Measurements from ENCODE around the gene SENP3. TPM values are rescaled to one million over a fixed set of nuclear protein-coding genes. Genes with fewer than 3 reads are reported as not detected.
A peak's percentile ranks its signal among the peaks of the same experiment; 100 is the strongest.

Gene SENP3
- total and polyA plus RNA-seq, 2 of the 13 experiments (the other 11 are each of a cell fraction or from before 2014, with no cell fraction given): 55.8 to 75.4 TPM

DNA sequence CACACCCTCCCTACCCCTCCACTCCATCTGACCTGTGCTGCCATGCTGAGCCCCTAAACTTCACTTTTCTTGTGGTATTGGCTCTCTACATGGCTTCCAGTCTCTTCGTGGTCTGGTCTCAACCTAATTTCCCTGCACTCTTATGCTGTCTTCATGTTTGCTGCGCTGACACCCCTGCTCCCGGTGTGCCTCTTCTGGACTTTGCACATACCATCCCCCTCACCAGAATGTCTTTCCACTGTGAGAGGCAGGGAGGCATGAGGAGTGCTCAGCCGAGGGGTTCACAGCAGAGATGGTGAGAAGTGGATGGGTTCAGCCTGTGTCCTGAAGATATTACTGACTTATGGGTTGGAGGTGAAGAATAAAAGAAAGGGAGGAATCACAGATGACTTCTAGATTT is 10.3 kb upstream of the SENP3 start (continued):
- TF ChIP-seq, protein P1, sequence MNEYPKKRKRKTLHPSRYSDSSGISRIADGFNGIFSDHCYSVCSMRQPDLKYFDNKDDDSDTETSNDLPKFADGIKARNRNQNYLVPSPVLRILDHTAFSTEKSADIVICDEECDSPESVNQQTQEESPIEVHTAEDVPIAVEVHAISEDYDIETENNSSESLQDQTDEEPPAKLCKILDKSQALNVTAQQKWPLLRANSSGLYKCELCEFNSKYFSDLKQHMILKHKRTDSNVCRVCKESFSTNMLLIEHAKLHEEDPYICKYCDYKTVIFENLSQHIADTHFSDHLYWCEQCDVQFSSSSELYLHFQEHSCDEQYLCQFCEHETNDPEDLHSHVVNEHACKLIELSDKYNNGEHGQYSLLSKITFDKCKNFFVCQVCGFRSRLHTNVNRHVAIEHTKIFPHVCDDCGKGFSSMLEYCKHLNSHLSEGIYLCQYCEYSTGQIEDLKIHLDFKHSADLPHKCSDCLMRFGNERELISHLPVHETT (CRISPR knock-in tag; conservative IDR thresholded peaks at IDR 0.05): no peak
- TF ChIP-seq HNF4G (IDR thresholded peaks at IDR 0.05; ENCODE audit: borderline replicate concordance, low read depth, low read length) (peak; percentile 85), HNF4G (CRISPR knock-in tag; IDR thresholded peaks at IDR 0.05; ENCODE audit: borderline replicate concordance, low read depth) (peak; percentile 38; the same call in 1 of the 2 replicates), ZFX (CRISPR knock-in tag; IDR thresholded peaks at IDR 0.05; ENCODE audit: low read depth) (peak; percentile 48; the same call in 1 of the 2 replicates), SOX6 (IDR thresholded peaks at IDR 0.05) (no peak), SOX6 (CRISPR knock-in tag; IDR thresholded peaks at IDR 0.05) (no peak), SALL1 (CRISPR knock-in tag; IDR thresholded peaks at IDR 0.05) (peak; percentile 63; the same call in 1 of the 2 replicates), GPN1 (CRISPR knock-in tag; IDR thresholded peaks at IDR 0.05; ENCODE audit: borderline replicate concordance) (no peak), ZNF644 (CRISPR knock-in tag; IDR thresholded peaks at IDR 0.05; ENCODE audit: low read depth) (peak; percentile 20; the same call in 1 of the 2 replicates), THYN1 (CRISPR knock-in tag; IDR thresholded peaks at IDR 0.05; ENCODE audit: borderline replicate concordance, low read depth) (no peak), GATAD2A (CRISPR knock-in tag; IDR thresholded peaks at IDR 0.05) (peak; percentile 80), NRL (CRISPR knock-in tag; IDR thresholded peaks at IDR 0.05; ENCODE audit: borderline replicate concordance) (0 out of 2 replicates have a peak, but pooled peaks have one; percentile 42), ZBTB8A (CRISPR knock-in tag; IDR thresholded peaks at IDR 0.05; ENCODE audit: borderline replicate concordance, low read depth) (no peak), ZNF510 (CRISPR knock-in tag; IDR thresholded peaks at IDR 0.05; ENCODE audit: low read depth) (no peak), RXRB (CRISPR knock-in tag; IDR thresholded peaks at IDR 0.05; ENCODE audit: borderline replicate concordance) (0 out of 2 replicates have a peak, but pooled peaks have one; percentile 23), KAT8 (CRISPR knock-in tag; IDR thresholded peaks at IDR 0.05) (peak; percentile 44; the same call in 1 of the 2 replicates), KLF16 (CRISPR knock-in tag; IDR thresholded peaks at IDR 0.05) (peak in 1 of 2 experiments; percentile 48; a peak in 1 of 4 replicates)
- TF ChIP-seq, protein P2, sequence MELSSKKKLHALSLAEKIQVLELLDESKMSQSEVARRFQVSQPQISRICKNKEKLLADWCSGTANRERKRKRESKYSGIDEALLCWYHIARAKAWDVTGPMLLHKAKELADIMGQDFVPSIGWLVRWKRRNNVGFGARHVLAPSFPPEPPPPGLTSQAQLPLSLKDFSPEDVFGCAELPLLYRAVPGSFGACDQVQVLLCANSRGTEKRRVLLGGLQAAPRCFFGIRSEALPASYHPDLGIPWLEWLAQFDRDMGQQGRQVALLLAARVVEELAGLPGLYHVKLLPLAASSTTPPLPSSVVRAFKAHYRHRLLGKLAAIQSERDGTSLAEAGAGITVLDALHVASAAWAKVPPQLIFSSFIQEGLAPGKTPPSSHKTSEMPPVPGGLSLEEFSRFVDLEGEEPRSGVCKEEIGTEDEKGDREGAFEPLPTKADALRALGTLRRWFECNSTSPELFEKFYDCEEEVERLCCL (CRISPR knock-in tag; IDR thresholded peaks at IDR 0.05; ENCODE audit: borderline replicate concordance): no peak
- TF ChIP-seq, protein P3, sequence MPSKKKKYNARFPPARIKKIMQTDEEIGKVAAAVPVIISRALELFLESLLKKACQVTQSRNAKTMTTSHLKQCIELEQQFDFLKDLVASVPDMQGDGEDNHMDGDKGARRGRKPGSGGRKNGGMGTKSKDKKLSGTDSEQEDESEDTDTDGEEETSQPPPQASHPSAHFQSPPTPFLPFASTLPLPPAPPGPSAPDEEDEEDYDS (CRISPR knock-in tag; IDR thresholded peaks at IDR 0.05): peak; percentile 56; the same call in 1 of the 2 replicates
- TF ChIP-seq, protein P4, sequence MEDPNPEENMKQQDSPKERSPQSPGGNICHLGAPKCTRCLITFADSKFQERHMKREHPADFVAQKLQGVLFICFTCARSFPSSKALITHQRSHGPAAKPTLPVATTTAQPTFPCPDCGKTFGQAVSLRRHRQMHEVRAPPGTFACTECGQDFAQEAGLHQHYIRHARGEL (CRISPR knock-in tag; IDR thresholded peaks at IDR 0.05): no peak
- TF ChIP-seq, protein P5, sequence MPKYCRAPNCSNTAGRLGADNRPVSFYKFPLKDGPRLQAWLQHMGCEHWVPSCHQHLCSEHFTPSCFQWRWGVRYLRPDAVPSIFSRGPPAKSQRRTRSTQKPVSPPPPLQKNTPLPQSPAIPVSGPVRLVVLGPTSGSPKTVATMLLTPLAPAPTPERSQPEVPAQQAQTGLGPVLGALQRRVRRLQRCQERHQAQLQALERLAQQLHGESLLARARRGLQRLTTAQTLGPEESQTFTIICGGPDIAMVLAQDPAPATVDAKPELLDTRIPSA (CRISPR knock-in tag; IDR thresholded peaks at IDR 0.05; ENCODE audit: borderline replicate concordance): no peak
- TF ChIP-seq, protein P6, sequence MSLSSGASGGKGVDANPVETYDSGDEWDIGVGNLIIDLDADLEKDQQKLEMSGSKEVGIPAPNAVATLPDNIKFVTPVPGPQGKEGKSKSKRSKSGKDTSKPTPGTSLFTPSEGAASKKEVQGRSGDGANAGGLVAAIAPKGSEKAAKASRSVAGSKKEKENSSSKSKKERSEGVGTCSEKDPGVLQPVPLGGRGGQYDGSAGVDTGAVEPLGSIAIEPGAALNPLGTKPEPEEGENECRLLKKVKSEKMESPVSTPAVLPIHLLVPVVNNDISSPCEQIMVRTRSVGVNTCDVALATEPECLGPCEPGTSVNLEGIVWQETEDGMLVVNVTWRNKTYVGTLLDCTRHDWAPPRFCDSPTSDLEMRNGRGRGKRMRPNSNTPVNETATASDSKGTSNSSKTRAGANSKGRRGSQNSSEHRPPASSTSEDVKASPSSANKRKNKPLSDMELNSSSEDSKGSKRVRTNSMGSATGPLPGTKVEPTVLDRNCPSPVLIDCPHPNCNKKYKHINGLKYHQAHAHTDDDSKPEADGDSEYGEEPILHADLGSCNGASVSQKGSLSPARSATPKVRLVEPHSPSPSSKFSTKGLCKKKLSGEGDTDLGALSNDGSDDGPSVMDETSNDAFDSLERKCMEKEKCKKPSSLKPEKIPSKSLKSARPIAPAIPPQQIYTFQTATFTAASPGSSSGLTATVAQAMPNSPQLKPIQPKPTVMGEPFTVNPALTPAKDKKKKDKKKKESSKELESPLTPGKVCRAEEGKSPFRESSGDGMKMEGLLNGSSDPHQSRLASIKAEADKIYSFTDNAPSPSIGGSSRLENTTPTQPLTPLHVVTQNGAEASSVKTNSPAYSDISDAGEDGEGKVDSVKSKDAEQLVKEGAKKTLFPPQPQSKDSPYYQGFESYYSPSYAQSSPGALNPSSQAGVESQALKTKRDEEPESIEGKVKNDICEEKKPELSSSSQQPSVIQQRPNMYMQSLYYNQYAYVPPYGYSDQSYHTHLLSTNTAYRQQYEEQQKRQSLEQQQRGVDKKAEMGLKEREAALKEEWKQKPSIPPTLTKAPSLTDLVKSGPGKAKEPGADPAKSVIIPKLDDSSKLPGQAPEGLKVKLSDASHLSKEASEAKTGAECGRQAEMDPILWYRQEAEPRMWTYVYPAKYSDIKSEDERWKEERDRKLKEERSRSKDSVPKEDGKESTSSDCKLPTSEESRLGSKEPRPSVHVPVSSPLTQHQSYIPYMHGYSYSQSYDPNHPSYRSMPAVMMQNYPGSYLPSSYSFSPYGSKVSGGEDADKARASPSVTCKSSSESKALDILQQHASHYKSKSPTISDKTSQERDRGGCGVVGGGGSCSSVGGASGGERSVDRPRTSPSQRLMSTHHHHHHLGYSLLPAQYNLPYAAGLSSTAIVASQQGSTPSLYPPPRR (CRISPR knock-in tag; IDR thresholded peaks at IDR 0.05; ENCODE audit: borderline replicate concordance): 0 out of 2 replicates have a peak, but pooled peaks have one; percentile 23
